HepG2 (cell line): ENCODE results near the gene MLH1. TPM values are rescaled to one million over a fixed set of nuclear protein-coding genes. Genes with fewer than 3 reads are reported as not detected.

Experiments
- EP300 ChIP-seq, 3 experiments: sonication (generic) in 1 of 3; formaldehyde crosslinking in 1 of 3; IDR thresholded peaks; 2 replicates each; pipeline versions ENCODE4 v1.5.1 to v1.6.1; 2011 to 2020; ENCODE audit warnings: low read depth in 2 of 3, low read length in 2 of 3, borderline replicate concordance in 1 of 3, improper control_type of control experiment in 1 of 3, mild to moderate bottlenecking in 1 of 3, missing genetic modification reagents in 1 of 3, moderate library complexity in 1 of 3
- HNRNPK ChIP-seq: fragments of 200-400 bp; formaldehyde crosslinking; IDR thresholded peaks from 2 replicates; pipeline ENCODE4 v1.6.1; 2018; ENCODE audit warnings: low read length, low read depth, moderate library complexity, mild to moderate bottlenecking; ENCODE audit not compliant: poor library complexity, severe bottlenecking
- KAT8 ChIP-seq: IDR thresholded peaks from 2 replicates; pipeline ENCODE4 v1.6.1; 2016; ENCODE audit warnings: missing genetic modification reagents, missing compliant biosample characterization
- MED8 ChIP-seq: sonication (generic); formaldehyde crosslinking; IDR thresholded peaks from 2 replicates; pipeline ENCODE4 v1.8.1; 2023; ENCODE audit warnings: mild to moderate bottlenecking, missing genetic modification reagents; ENCODE audit not compliant: insufficient replicate concordance
- NBN ChIP-seq: fragments of 450-650 bp; conservative IDR thresholded peaks from 2 replicates; pipeline ENCODE4 v1.6.1; 2017
- TRIM24 ChIP-seq: sonication (generic); formaldehyde crosslinking; IDR thresholded peaks from 2 replicates; pipeline ENCODE4 v1.8.0; 2022; ENCODE audit warnings: mild to moderate bottlenecking, missing genetic modification reagents
- ZNF251 ChIP-seq: sonication (generic); formaldehyde crosslinking; IDR thresholded peaks from 2 replicates; pipeline ENCODE4 v1.9.0; 2021; ENCODE audit warnings: mild to moderate bottlenecking, missing genetic modification reagents
- ZNF260 ChIP-seq: sonication (generic); formaldehyde crosslinking; IDR thresholded peaks from 2 replicates; pipeline ENCODE4 v1.4.0; 2020; ENCODE audit warnings: missing genetic modification reagents, low read depth, mild to moderate bottlenecking, borderline replicate concordance
- ZNF792 ChIP-seq: IDR thresholded peaks from 2 replicates; pipeline ENCODE4 v1.6.1; 2016
- ZSCAN29 ChIP-seq: sonication (generic); formaldehyde crosslinking; conservative IDR thresholded peaks from 2 replicates; pipeline ENCODE4 v1.4.0; 2020; ENCODE audit warnings: mild to moderate bottlenecking, missing genetic modification reagents
- polyA plus RNA-seq, 8 experiments: library from polyadenylated mRNA; depleted of rRNA in 3 of 8; stranded (reverse) in 7 of 8; unstranded in 1 of 8; fragments of >200 nt; fragmentation: Illumina TruSeq in 4 of 8; extraction: Trizol in 4 of 8; gene quantifications; 2 replicates each; pipeline versions ENCODE4 v1.2.1 to v1.2.3, GENCODE V29; 2011 to 2016; ENCODE audit warnings: low read depth in 4 of 8, missing spikeins in 1 of 8, mixed read lengths in 1 of 8; ENCODE audit not compliant: insufficient read depth in 1 of 8
- total RNA-seq, 5 experiments: library from RNA; depleted of rRNA; stranded (reverse); fragments of >200 nt; fragmentation: Illumina TruSeq; extraction: Trizol; gene quantifications; 2 replicates each; pipeline ENCODE4 v1.2.3, GENCODE V29; 2016; ENCODE audit warnings: low read depth in 1 of 5
- TF ChIP-seq, protein P1 (sequence below), 2 experiments: IDR thresholded peaks; 2 replicates each; pipeline ENCODE4 v1.6.1; 2011 to 2012; ENCODE audit warnings: low read length in 2 of 2, borderline replicate concordance in 1 of 2, low read depth in 1 of 2, mild to moderate bottlenecking in 1 of 2, moderate library complexity in 1 of 2
- TF ChIP-seq, protein P2 (sequence below): sonication (generic); formaldehyde crosslinking; IDR thresholded peaks from 2 replicates; pipeline ENCODE4 v1.5.0; 2020; ENCODE audit warnings: missing genetic modification reagents
- TF ChIP-seq, protein P3 (sequence below): sonication (generic); formaldehyde crosslinking; IDR thresholded peaks from 2 replicates; pipeline ENCODE4 v1.8.0; 2023; ENCODE audit warnings: mild to moderate bottlenecking, missing genetic modification reagents

Gene MLH1
- total and polyA plus RNA-seq, 2 of the 13 experiments (the other 11 are each of a cell fraction or from before 2014, with no cell fraction given) = 29.5 to 70.8 TPM

DNA sequence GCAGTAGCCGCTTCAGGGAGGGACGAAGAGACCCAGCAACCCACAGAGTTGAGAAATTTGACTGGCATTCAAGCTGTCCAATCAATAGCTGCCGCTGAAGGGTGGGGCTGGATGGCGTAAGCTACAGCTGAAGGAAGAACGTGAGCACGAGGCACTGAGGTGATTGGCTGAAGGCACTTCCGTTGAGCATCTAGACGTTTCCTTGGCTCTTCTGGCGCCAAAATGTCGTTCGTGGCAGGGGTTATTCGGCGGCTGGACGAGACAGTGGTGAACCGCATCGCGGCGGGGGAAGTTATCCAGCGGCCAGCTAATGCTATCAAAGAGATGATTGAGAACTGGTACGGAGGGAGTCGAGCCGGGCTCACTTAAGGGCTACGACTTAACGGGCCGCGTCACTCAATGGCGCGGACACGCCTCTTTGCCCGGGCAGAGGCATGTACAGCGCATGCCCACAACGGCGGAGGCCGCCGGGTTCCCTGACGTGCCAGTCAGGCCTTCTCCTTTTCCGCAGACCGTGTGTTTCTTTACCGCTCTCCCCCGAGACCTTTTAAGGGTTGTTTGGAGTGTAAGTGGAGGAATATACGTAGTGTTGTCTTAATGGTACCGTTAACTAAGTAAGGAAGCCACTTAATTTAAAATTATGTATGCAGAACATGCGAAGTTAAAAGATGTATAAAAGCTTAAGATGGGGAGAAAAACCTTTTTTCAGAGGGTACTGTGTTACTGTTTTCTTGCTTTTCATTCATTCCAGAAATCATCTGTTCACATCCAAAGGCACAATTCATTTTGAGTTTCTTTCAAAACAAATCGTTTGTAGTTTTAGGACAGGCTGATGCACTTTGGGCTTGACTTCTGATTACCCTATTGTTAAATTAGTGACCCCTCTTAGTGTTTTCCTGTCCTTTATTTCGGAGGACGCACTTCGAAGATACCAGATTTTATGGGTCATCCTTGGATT is at the start of gene MLH1 (continued):
- TF ChIP-seq KAT8 (CRISPR knock-in tag) = peak; percentile 86
- no peak for TF ChIP-seq TRIM24 (CRISPR knock-in tag)
- no peak for TF ChIP-seq MED8 (CRISPR knock-in tag)
- TF ChIP-seq ZNF260 = no peak
- no peak for TF ChIP-seq EP300 (IDR thresholded peaks at IDR 0.05; ENCODE audit: low read depth in 2 of 2, low read length in 2 of 2)
- no peak for TF ChIP-seq EP300 (CRISPR knock-in tag; IDR thresholded peaks at IDR 0.05; ENCODE audit: borderline replicate concordance)
- TF ChIP-seq HNRNPK = no peak
- TF ChIP-seq, protein P1, sequence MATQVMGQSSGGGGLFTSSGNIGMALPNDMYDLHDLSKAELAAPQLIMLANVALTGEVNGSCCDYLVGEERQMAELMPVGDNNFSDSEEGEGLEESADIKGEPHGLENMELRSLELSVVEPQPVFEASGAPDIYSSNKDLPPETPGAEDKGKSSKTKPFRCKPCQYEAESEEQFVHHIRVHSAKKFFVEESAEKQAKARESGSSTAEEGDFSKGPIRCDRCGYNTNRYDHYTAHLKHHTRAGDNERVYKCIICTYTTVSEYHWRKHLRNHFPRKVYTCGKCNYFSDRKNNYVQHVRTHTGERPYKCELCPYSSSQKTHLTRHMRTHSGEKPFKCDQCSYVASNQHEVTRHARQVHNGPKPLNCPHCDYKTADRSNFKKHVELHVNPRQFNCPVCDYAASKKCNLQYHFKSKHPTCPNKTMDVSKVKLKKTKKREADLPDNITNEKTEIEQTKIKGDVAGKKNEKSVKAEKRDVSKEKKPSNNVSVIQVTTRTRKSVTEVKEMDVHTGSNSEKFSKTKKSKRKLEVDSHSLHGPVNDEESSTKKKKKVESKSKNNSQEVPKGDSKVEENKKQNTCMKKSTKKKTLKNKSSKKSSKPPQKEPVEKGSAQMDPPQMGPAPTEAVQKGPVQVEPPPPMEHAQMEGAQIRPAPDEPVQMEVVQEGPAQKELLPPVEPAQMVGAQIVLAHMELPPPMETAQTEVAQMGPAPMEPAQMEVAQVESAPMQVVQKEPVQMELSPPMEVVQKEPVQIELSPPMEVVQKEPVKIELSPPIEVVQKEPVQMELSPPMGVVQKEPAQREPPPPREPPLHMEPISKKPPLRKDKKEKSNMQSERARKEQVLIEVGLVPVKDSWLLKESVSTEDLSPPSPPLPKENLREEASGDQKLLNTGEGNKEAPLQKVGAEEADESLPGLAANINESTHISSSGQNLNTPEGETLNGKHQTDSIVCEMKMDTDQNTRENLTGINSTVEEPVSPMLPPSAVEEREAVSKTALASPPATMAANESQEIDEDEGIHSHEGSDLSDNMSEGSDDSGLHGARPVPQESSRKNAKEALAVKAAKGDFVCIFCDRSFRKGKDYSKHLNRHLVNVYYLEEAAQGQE (IDR thresholded peaks at IDR 0.05; ENCODE audit: borderline replicate concordance in 1 of 2, low read depth in 1 of 2, low read length in 2 of 2) = no peak
- TF ChIP-seq ZNF251 (CRISPR knock-in tag) = no peak
- TF ChIP-seq ZNF792 (CRISPR knock-in tag) = no peak
- TF ChIP-seq, protein P2, sequence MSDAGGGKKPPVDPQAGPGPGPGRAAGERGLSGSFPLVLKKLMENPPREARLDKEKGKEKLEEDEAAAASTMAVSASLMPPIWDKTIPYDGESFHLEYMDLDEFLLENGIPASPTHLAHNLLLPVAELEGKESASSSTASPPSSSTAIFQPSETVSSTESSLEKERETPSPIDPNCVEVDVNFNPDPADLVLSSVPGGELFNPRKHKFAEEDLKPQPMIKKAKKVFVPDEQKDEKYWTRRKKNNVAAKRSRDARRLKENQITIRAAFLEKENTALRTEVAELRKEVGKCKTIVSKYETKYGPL = no peak
- TF ChIP-seq, protein P3, sequence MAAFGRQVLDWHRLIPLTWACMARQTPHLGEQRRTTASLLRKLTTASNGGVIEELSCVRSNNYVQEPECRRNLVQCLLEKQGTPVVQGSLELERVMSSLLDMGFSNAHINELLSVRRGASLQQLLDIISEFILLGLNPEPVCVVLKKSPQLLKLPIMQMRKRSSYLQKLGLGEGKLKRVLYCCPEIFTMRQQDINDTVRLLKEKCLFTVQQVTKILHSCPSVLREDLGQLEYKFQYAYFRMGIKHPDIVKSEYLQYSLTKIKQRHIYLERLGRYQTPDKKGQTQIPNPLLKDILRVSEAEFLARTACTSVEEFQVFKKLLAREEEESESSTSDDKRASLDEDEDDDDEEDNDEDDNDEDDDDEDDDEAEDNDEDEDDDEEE (CRISPR knock-in tag) = no peak
- TF ChIP-seq ZSCAN29 = no peak
- TF ChIP-seq NBN = no peak
